ENCODE data around the gene IFT25. TPM values are rescaled to one million over a fixed set of nuclear protein-coding genes. Genes with fewer than 3 reads are reported as not detected.
A peak's percentile ranks its signal among the peaks of the same experiment; 100 is the strongest.
"Not testable (repeated sequence)": the region's sequence is repeated elsewhere in the genome, so short reads cannot be mapped to it uniquely, and the experiment has no call there.

IFT25 gene
- total RNA-seq, result 10 to 100 TPM; 69.3 to 82.6 TPM

- CTCF ChIA-PET, result interaction anchor here (0.9 to 7.4 kb wide), 12 partner anchors 11 to 107 kb away, joined by 3 to 49 read pairs (median 8); partner anchors contain the start of genes TCEANC2, TMEM59 and YIPF1
- Mint-ChIP-seq H3K9me3 (ENCODE audit: low read depth) (no peaks in the 10 kb centered on the region), H3K27me3 (no peaks in the 10 kb centered on the region), H3K4me3 (peak within 1 kb of the TSS; percentile 99), H3K27ac (peak within 1 kb of the TSS; percentile 96), H3K36me3 (peaks cover 20% of the 10 kb centered on the region), H3K4me1 (peaks cover 53% of the 10 kb centered on the region)
- peak; percentile 98 for DNase-seq
- ATAC-seq, result peak; percentile 75
These were observed at the start of gene IFT25 for GRCh38 chr1:53945433-53946251. IFT25 (minus strand) TSS chr1:53945699; CDS start chr1:53940082, 5,617 bp downstream.

- H3K4me3 Mint-ChIP-seq; H3K9me3 Mint-ChIP-seq (ENCODE audit: low read depth); CTCF ChIA-PET; H3K27me3 Mint-ChIP-seq; DNase-seq; H3K27ac Mint-ChIP-seq; ATAC-seq; H3K4me1 Mint-ChIP-seq; H3K36me3 Mint-ChIP-seq: not testable (repeated sequence)
These were observed 49.0 kb upstream of the IFT25 start for GRCh38 chr1:53994516-53994915.

GRCh38 chr1:53992085-53992874 lies 46.8 kb upstream of the IFT25 start:
- Mint-ChIP-seq H3K4me1 (peaks cover 8% of the 10 kb centered on the region), H3K27ac (no peak overlapping the region), H3K4me3 (no peak overlapping the region), H3K36me3 (no peaks in the 10 kb centered on the region), H3K27me3 (peaks cover 3% of the 10 kb centered on the region), H3K9me3 (ENCODE audit: low read depth) (no peaks in the 10 kb centered on the region)
- CTCF ChIA-PET, result interaction anchor here (0.7 kb wide), 1 partner anchor 143 kb away, joined by 3 read pairs; no protein-coding TSS in a partner anchor
- DNase-seq (no peak), ATAC-seq (no peak)

GRCh38 chr1:53987880-53988279 lies 42.4 kb upstream of the IFT25 start:
- CTCF ChIA-PET, result no interaction called here
- DNase-seq, result no peak
- H3K4me1 Mint-ChIP-seq, result peaks cover 12% of the 10 kb centered on the region
- no peaks in the 10 kb centered on the region for H3K9me3 Mint-ChIP-seq (ENCODE audit: low read depth)
- H3K36me3 Mint-ChIP-seq, result no peaks in the 10 kb centered on the region
- peak; percentile 53 for ATAC-seq
- H3K4me3 Mint-ChIP-seq, result no peak overlapping the region
- no peaks in the 10 kb centered on the region for H3K27me3 Mint-ChIP-seq
- no peak overlapping the region for H3K27ac Mint-ChIP-seq

GRCh38 chr1:53986458-53986857 lies 41.0 kb upstream of the IFT25 start:
- no peak overlapping the region for H3K4me3 Mint-ChIP-seq
- CTCF ChIA-PET, result no interaction called here
- H3K4me1 Mint-ChIP-seq, result peaks cover 12% of the 10 kb centered on the region
- H3K36me3 Mint-ChIP-seq, result no peaks in the 10 kb centered on the region
- ATAC-seq (no peak), DNase-seq (no peak)
- H3K27ac Mint-ChIP-seq, result no peak overlapping the region
- H3K9me3 Mint-ChIP-seq (ENCODE audit: low read depth), result no peaks in the 10 kb centered on the region
- no peaks in the 10 kb centered on the region for H3K27me3 Mint-ChIP-seq

GRCh38 chr1:53984726-53985125 lies 39.2 kb upstream of the IFT25 start:
- no peak overlapping the region for H3K27ac Mint-ChIP-seq
- H3K36me3 Mint-ChIP-seq, result no peaks in the 10 kb centered on the region

GRCh38 chr1:53982763-53983104 lies 37.2 kb upstream of the IFT25 start:
- CTCF ChIA-PET, result interaction anchor here (0.8 kb wide), 1 partner anchor 23 kb away, joined by 3 read pairs; no protein-coding TSS in a partner anchor

More at GRCh38 chr1:53984726-53985125, 39.2 kb upstream of the IFT25 start:
- no peak for DNase-seq
- Mint-ChIP-seq H3K4me3 (no peak overlapping the region), H3K9me3 (ENCODE audit: low read depth) (no peaks in the 10 kb centered on the region), H3K4me1 (peaks cover 12% of the 10 kb centered on the region), H3K27me3 (no peaks in the 10 kb centered on the region)
- ATAC-seq, result no peak
- CTCF ChIA-PET, result no interaction called here

GRCh38 chr1:53982034-53982762 lies 36.7 kb upstream of the IFT25 start:
- Mint-ChIP-seq H3K9me3 (ENCODE audit: low read depth) (no peaks in the 10 kb centered on the region), H3K27me3 (no peaks in the 10 kb centered on the region), H3K4me3 (no peak overlapping the region), H3K4me1 (peaks cover 4% of the 10 kb centered on the region), H3K36me3 (no peaks in the 10 kb centered on the region), H3K27ac (no peak overlapping the region)
- DNase-seq (no peak), ATAC-seq (no peak)
- CTCF ChIA-PET, result interaction anchor here (0.8 kb wide), 1 partner anchor 22 kb away, joined by 3 read pairs; no protein-coding TSS in a partner anchor

More at GRCh38 chr1:53982763-53983104, 37.2 kb upstream of the IFT25 start:
- no peaks in the 10 kb centered on the region for H3K27me3 Mint-ChIP-seq
- no peak overlapping the region for H3K4me3 Mint-ChIP-seq
- H3K36me3 Mint-ChIP-seq, result no peaks in the 10 kb centered on the region
- DNase-seq (no peak), ATAC-seq (no peak)
- no peak overlapping the region for H3K27ac Mint-ChIP-seq
- peaks cover 8% of the 10 kb centered on the region for H3K4me1 Mint-ChIP-seq
- H3K9me3 Mint-ChIP-seq (ENCODE audit: low read depth), result no peaks in the 10 kb centered on the region

- CTCF ChIA-PET, result no interaction called here
- no peaks in the 10 kb centered on the region for H3K27me3 Mint-ChIP-seq
- no peak for DNase-seq
- ATAC-seq, result no peak
- H3K9me3 Mint-ChIP-seq (ENCODE audit: low read depth), result no peaks in the 10 kb centered on the region
- peaks cover 8% of the 10 kb centered on the region for H3K4me1 Mint-ChIP-seq
- no peaks in the 10 kb centered on the region for H3K36me3 Mint-ChIP-seq
- H3K27ac Mint-ChIP-seq, result no peak overlapping the region
- no peak overlapping the region for H3K4me3 Mint-ChIP-seq
These were observed 35.7 kb upstream of the IFT25 start for GRCh38 chr1:53981220-53981619.

- Mint-ChIP-seq H3K27me3 (no peaks in the 10 kb centered on the region), H3K9me3 (ENCODE audit: low read depth) (no peaks in the 10 kb centered on the region), H3K27ac (no peak overlapping the region), H3K4me3 (no peak overlapping the region), H3K4me1 (peaks cover 6% of the 10 kb centered on the region), H3K36me3 (no peaks in the 10 kb centered on the region)
- ATAC-seq (no peak), DNase-seq (no peak)
- CTCF ChIA-PET, result no interaction called here
These were observed 34.4 kb upstream of the IFT25 start for GRCh38 chr1:53979712-53980450.

- no peaks in the 10 kb centered on the region for H3K27me3 Mint-ChIP-seq
- H3K27ac Mint-ChIP-seq, result no peak overlapping the region
- H3K9me3 Mint-ChIP-seq (ENCODE audit: low read depth), result no peaks in the 10 kb centered on the region
- H3K36me3 Mint-ChIP-seq, result peaks cover 14% of the 10 kb centered on the region
- DNase-seq, result no peak
- peaks cover 10% of the 10 kb centered on the region for H3K4me1 Mint-ChIP-seq
- no peak overlapping the region for H3K4me3 Mint-ChIP-seq
- ATAC-seq, result no peak
- CTCF ChIA-PET, result interaction anchor here (0.9 to 1.6 kb wide), 2 partner anchors 16 to 115 kb away, joined by 3 to 6 read pairs; no protein-coding TSS in a partner anchor
These were observed 30.4 kb upstream of the IFT25 start for GRCh38 chr1:53975861-53976260.

- H3K9me3 Mint-ChIP-seq (ENCODE audit: low read depth), result no peaks in the 10 kb centered on the region
- ATAC-seq, result no peak
- H3K4me3 Mint-ChIP-seq, result no peak overlapping the region
- DNase-seq, result no peak
- H3K36me3 Mint-ChIP-seq, result peaks cover 28% of the 10 kb centered on the region
- CTCF ChIA-PET, result interaction anchor here (1.2 kb wide), 1 partner anchor 12 kb away, joined by 3 read pairs; no protein-coding TSS in a partner anchor
- H3K27me3 Mint-ChIP-seq, result no peaks in the 10 kb centered on the region
- H3K4me1 Mint-ChIP-seq, result peaks cover 10% of the 10 kb centered on the region
- H3K27ac Mint-ChIP-seq, result no peak overlapping the region
These were observed 26.2 kb upstream of the IFT25 start for GRCh38 chr1:53971718-53972117.
